AG04450 (cell line): ENCODE results near the gene LYL1. TPM values are rescaled to one million over a fixed set of nuclear protein-coding genes. Genes with fewer than 3 reads are reported as not detected.

Experiments
- CTCF ChIA-PET: fragments of 300-600, 350-600 bp; formaldehyde crosslinking; extraction: SDS; loops from one replicate; lab custom pipeline; 2022; ENCODE audit warnings: antibody characterized with exemption, inconsistent platforms; lab: Charles Lee
- POLR2A ChIA-PET: fragments of 350-600 bp; formaldehyde crosslinking; extraction: SDS; loops from one replicate; lab custom pipeline; 2021; ENCODE audit warnings: antibody characterized with exemption, inconsistent platforms; lab: Yijun Ruan, JAX
- DNase-seq: peaks from one replicate; pipeline ENCODE4 v3.0.0-alpha.2; 2011; ENCODE audit warnings: low read depth, low spot score
- H3K27ac ChIP-seq: one replicate; pipeline ENCODE4 v1.5.1; 2012; ENCODE audit warnings: low read depth, low read length, control low read depth
- H3K27me3 ChIP-seq: one replicate; pipeline ENCODE4 v1.6.0; 2012; ENCODE audit warnings: low read length; ENCODE audit not compliant: control insufficient read depth, insufficient read depth
- H3K4me3 ChIP-seq: 2 replicates; pipeline ENCODE4 v1.5.1; 2011; ENCODE audit warnings: mild to moderate bottlenecking, low read depth, low read length, control low read depth
- H3K9me3 ChIP-seq: 2 replicates; pipeline ENCODE4 v1.5.1; 2012; ENCODE audit warnings: low read length; ENCODE audit not compliant: control insufficient read depth, insufficient read depth
- CTCF ChIP-seq: IDR thresholded peaks from 2 replicates; pipeline ENCODE4 v1.5.1; 2011; ENCODE audit warnings: low read depth, low read length, control low read depth, inconsistent platforms
- polyA plus RNA-seq: library from polyadenylated mRNA; depleted of rRNA; stranded (reverse); fragments of >200 nt; gene quantifications from 2 replicates; pipeline ENCODE4 v1.2.3, GENCODE V29; 2011

Gene LYL1
- polyA plus RNA-seq, 1 experiment: 0.11 TPM

GRCh38 chr19:13133241-13133870 is 30.7 kb upstream of the LYL1 start:
- no peak for TF ChIP-seq CTCF
- H3K27ac ChIP-seq: peak overlapping the region; percentile 47
- DNase-seq: no peak
- no peaks in the 10 kb centered on the region for H3K27me3 ChIP-seq
- POLR2A ChIA-PET: no interaction called here
- no peak overlapping the region for H3K4me3 ChIP-seq
- CTCF ChIA-PET: interaction anchor here (1.0 to 1.3 kb wide), 3 partner anchors 156 to 168 kb away, joined by 3 to 5 read pairs (median 4); no protein-coding TSS in a partner anchor
- no peaks in the 10 kb centered on the region; the same call in 1 of the 2 replicates for H3K9me3 ChIP-seq

- TF ChIP-seq CTCF: no peak
- ChIA-PET POLR2A (interaction anchor here (0.7 kb wide), 4 partner anchors 12 to 20 kb away, joined by 3 to 8 read pairs (median 6); no protein-coding TSS in a partner anchor), CTCF (interaction anchor here (0.6 to 1.3 kb wide), 4 partner anchors 23 to 167 kb away, joined by 3 to 5 read pairs (median 4); no protein-coding TSS in a partner anchor)
- H3K27me3 ChIP-seq: no peaks in the 10 kb centered on the region
- no peaks in the 10 kb centered on the region; the same call in 1 of the 2 replicates for H3K9me3 ChIP-seq
- no peak overlapping the region for H3K4me3 ChIP-seq
- no peak for DNase-seq
- peak overlapping the region; percentile 47 for H3K27ac ChIP-seq
Measured at GRCh38 chr19:13132471-13133180, 30.0 kb upstream of the LYL1 start.

DNA sequence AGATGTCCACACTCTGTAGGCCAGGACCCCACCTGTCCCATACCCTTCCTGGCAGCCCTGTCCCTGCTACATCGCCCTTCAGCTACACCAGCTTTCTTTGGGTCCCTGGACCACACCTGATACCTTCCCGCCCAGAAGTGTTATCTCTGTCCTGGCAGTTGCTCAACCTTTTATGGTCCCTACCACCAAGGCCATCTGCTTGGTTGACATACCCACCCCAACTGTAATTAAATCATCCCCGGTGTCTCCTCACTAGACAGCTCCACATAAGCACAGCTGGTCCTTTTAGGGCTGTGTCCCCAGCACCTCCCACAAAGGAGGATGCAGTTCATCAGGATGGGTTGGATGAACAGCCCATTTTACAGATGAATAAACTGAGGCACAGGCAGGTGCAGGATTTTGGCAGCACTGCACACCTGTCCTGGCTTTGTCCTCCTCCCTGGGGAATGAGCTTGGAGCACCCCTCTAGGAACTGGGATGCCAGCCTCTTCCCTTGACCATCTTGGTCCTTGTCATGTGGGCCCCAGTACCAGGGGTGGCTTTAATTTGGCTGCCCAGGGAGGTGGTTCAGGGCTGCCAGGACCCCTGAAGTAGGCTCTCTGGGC is 28.3 kb upstream of the LYL1 start:
- CTCF ChIA-PET: interaction anchor here (1.0 to 1.4 kb wide), 2 partner anchors 153 to 166 kb away, joined by 3 to 5 read pairs; no protein-coding TSS in a partner anchor
- no peak for DNase-seq
- H3K27ac ChIP-seq: no peak overlapping the region
- TF ChIP-seq CTCF: no peak
- no peaks in the 10 kb centered on the region for H3K27me3 ChIP-seq
- POLR2A ChIA-PET: no interaction called here
- no peaks in the 10 kb centered on the region for H3K9me3 ChIP-seq
- no peak overlapping the region for H3K4me3 ChIP-seq

- TF ChIP-seq CTCF: no peak
- CTCF ChIA-PET: interaction anchor here (0.8 kb wide), 1 partner anchor 164 kb away, joined by 3 read pairs; no protein-coding TSS in a partner anchor
- POLR2A ChIA-PET: no interaction called here
Measured at GRCh38 chr19:13129384-13129783, 26.7 kb upstream of the LYL1 start.

More at GRCh38 chr19:13129384-13129783, 26.7 kb upstream of the LYL1 start:
- Histone ChIP-seq H3K4me3 (no peak overlapping the region), H3K27ac (no peak overlapping the region), H3K27me3 (no peaks in the 10 kb centered on the region), H3K9me3 (no peaks in the 10 kb centered on the region)
- DNase-seq: no peak
